Liver (tissue), 9 donors: ENCODE results near the gene GINS2. TPM values are rescaled to one million over a fixed set of nuclear protein-coding genes. Genes with fewer than 3 reads are reported as not detected.

ENCODE experiments used
- DNase-seq: peaks from one replicate; pipeline ENCODE4 v3.0.0-alpha.2; 2017; ENCODE audit warnings: low spot score
- H3K27ac ChIP-seq, 2 donors: one replicate each; pipeline ENCODE4 v1.7.0; 2013; ENCODE audit warnings: inconsistent platforms in 2 of 2, low read length in 2 of 2, control low read depth in 1 of 2, low read depth in 1 of 2, mild to moderate bottlenecking in 1 of 2
- H3K27me3 ChIP-seq, 4 donors: one replicate each; pipeline versions ENCODE4 v1.6.1 to v1.7.0; 2013; ENCODE audit warnings: low read length in 3 of 4, inconsistent platforms in 1 of 4, mild to moderate bottlenecking in 1 of 4, moderate library complexity in 1 of 4; ENCODE audit not compliant: control insufficient read depth in 4 of 4, insufficient read depth in 4 of 4
- H3K36me3 ChIP-seq, 4 donors: one replicate each; pipeline versions ENCODE4 v1.6.1 to v1.7.0; 2013; ENCODE audit warnings: low read length in 3 of 4, mild to moderate bottlenecking in 3 of 4, low read depth in 1 of 4, moderate library complexity in 1 of 4; ENCODE audit not compliant: control insufficient read depth in 4 of 4, insufficient read depth in 3 of 4
- H3K4me1 ChIP-seq, 4 donors: one replicate each; pipeline versions ENCODE4 v1.6.1 to v1.7.0; 2013; ENCODE audit warnings: low read length in 3 of 4, mild to moderate bottlenecking in 3 of 4, moderate library complexity in 1 of 4; ENCODE audit not compliant: control insufficient read depth in 4 of 4, insufficient read depth in 4 of 4
- H3K4me3 ChIP-seq, 3 donors: one replicate each; pipeline versions ENCODE4 v1.6.1 to v1.7.0; 2013; ENCODE audit warnings: low read length in 3 of 3, control low read depth in 1 of 3, low read depth in 1 of 3, mild to moderate bottlenecking in 1 of 3
- H3K9ac ChIP-seq, 2 donors: one replicate each; pipeline ENCODE4 v1.7.0; 2013; ENCODE audit warnings: low read length in 2 of 2, mild to moderate bottlenecking in 2 of 2, moderate library complexity in 2 of 2, control low read depth in 1 of 2, low read depth in 1 of 2
- H3K9me3 ChIP-seq, 4 donors: one replicate each; pipeline versions ENCODE4 v1.6.1 to v1.7.0; 2013; ENCODE audit warnings: low read length in 3 of 4; ENCODE audit not compliant: control insufficient read depth in 4 of 4
- CTCF ChIP-seq: fragments of 150-350 bp; IDR thresholded peaks from 2 replicates; pipeline ENCODE4 v1.5.1; 2017; ENCODE audit warnings: improper control_type of control experiment, low read depth, low read length; ENCODE audit not compliant: missing input control
- EGR1 ChIP-seq, 2 donors: IDR thresholded peaks; 2 replicates each; pipeline ENCODE4 v1.6.1; 2016 to 2018; ENCODE audit warnings: antibody characterized with exemption in 2 of 2, low read depth in 2 of 2
- FOXA1 ChIP-seq: IDR thresholded peaks from 2 replicates; pipeline ENCODE4 v1.6.1; 2016; ENCODE audit warnings: antibody characterized with exemption
- FOXA2 ChIP-seq: IDR thresholded peaks from 2 replicates; pipeline ENCODE4 v1.6.1; 2016; ENCODE audit warnings: antibody characterized with exemption
- GABPA ChIP-seq, 2 donors: IDR thresholded peaks in 1 of 2; conservative IDR thresholded peaks in 1 of 2; 2 replicates each; pipeline ENCODE4 v1.6.1; 2016; ENCODE audit warnings: antibody characterized with exemption in 2 of 2, mild to moderate bottlenecking in 1 of 2, moderate library complexity in 1 of 2
- HNF4A ChIP-seq, 2 donors: conservative IDR thresholded peaks; 2 replicates each; pipeline ENCODE4 v1.6.1; 2016; ENCODE audit warnings: antibody characterized with exemption in 2 of 2, mild to moderate bottlenecking in 2 of 2
- HNF4G ChIP-seq: IDR thresholded peaks from 2 replicates; pipeline ENCODE4 v1.6.1; 2016; ENCODE audit warnings: antibody characterized with exemption
- JUND ChIP-seq, 2 donors: IDR thresholded peaks; 2 replicates each; pipeline ENCODE4 v1.6.1; 2016; ENCODE audit warnings: antibody characterized with exemption in 2 of 2
- MAX ChIP-seq: IDR thresholded peaks from 2 replicates; pipeline ENCODE4 v1.6.1; 2016; ENCODE audit warnings: antibody characterized with exemption
- NR2F2 ChIP-seq: IDR thresholded peaks from 2 replicates; pipeline ENCODE4 v1.6.1; 2016; ENCODE audit warnings: antibody characterized with exemption
- RAD21 ChIP-seq, 2 donors: IDR thresholded peaks; 2 replicates each; pipeline ENCODE4 v1.6.1; 2016; ENCODE audit warnings: antibody characterized with exemption in 2 of 2, mild to moderate bottlenecking in 2 of 2
- REST ChIP-seq: IDR thresholded peaks from 2 replicates; pipeline ENCODE4 v1.6.1; 2016; ENCODE audit warnings: antibody characterized with exemption, mild to moderate bottlenecking
- RXRA ChIP-seq, 2 donors: IDR thresholded peaks; 2 replicates each; pipeline ENCODE4 v1.6.1; 2017 to 2018; ENCODE audit warnings: antibody characterized with exemption in 2 of 2, mild to moderate bottlenecking in 1 of 2
- SP1 ChIP-seq: IDR thresholded peaks from 2 replicates; pipeline ENCODE4 v1.6.1; 2018; ENCODE audit warnings: antibody characterized with exemption, mild to moderate bottlenecking
- TAF1 ChIP-seq: conservative IDR thresholded peaks from 2 replicates; pipeline ENCODE4 v1.6.1; 2016; ENCODE audit warnings: antibody characterized with exemption, mild to moderate bottlenecking
- YY1 ChIP-seq: IDR thresholded peaks from 2 replicates; pipeline ENCODE4 v1.6.1; 2016; ENCODE audit warnings: antibody characterized with exemption, mild to moderate bottlenecking
- ZBTB33 ChIP-seq: IDR thresholded peaks from 2 replicates; pipeline ENCODE4 v1.6.1; 2016; ENCODE audit warnings: antibody characterized with exemption
- WGBS: extraction: QIAGEN DNeasy Blood & Tissue Kit; methylation state at CpG from one replicate; pipeline ENCODE4 v1.1.7; 2013; 5-methylcytosine and 5-hydroxymethylcytosine counted together
- polyA plus RNA-seq, 2 donors: library from polyadenylated mRNA; stranded (reverse) in 1 of 2; unstranded in 1 of 2; fragments of 200-250 nt in 1 of 2; fragments of >200 nt in 1 of 2; fragmentation: Nextera tagmentation in 1 of 2; extraction: Ambion mirVana in 1 of 2; gene quantifications; one replicate each; pipeline versions ENCODE4 v1.2.1 to v1.2.3, GENCODE V29; 2013 to 2015
- total RNA-seq, 2 donors: library from RNA; depleted of rRNA; stranded (reverse); fragments of >200 nt; gene quantifications; one replicate each; pipeline ENCODE4 v1.2.3, GENCODE V29; 2014
- TF ChIP-seq, protein P1 (sequence below): IDR thresholded peaks from 2 replicates; pipeline ENCODE4 v1.6.1; 2016; ENCODE audit warnings: antibody characterized with exemption
- donor health status: healthy.
- donor health status: healthy.
- donor health status: healthy.
- donor health status: healthy.
- donor health status: healthy.

The GINS2 gene
- total and polyA plus RNA-seq, 4 donors = 0.17 to 9.3 (median 0.86) TPM

DNA sequence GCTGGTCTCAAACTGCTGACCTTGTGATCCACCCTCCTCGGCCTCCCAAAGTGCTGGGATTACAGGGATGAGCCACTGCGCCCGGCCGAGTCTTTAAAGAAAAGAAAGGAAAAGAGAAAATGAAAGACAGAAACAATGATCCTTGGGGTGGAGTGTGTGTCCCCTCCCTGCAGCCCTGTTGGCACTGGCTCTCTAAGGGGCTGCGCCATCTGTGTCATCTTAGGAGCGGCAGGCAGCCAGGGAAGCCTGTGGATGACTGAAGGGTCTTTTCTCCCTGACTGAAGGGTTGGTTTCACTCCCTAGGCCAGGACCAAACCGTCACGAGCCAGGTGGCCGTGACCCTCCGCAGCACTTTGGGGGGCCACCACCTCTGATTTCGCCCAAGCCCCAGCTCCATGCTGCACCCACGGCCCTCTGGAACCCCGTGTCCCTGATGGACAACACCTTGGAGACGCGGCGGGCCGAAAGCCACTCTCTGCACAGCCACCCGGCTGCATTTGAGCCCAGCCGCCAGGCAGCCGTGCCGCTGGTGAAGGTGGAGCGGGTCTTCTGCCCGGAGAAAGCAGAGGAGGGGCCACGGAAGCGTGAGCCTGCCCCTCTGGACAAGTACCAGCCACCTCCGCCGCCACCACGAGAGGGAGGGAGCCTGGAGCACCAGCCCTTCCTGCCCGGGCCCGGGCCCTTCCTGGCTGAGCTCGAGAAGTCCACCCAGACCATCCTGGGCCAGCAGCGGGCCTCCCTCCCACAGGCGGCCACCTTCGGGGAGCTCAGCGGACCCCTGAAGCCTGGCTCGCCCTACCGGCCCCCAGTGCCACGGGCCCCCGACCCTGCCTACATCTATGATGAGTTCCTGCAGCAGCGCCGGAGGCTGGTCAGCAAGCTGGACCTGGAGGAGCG lies 27.7 kb downstream of the GINS2 start (continued):
- no peak for TF ChIP-seq ZBTB33
- no peak for TF ChIP-seq RXRA (IDR thresholded peaks at IDR 0.05)
- no peak for TF ChIP-seq RAD21 (IDR thresholded peaks at IDR 0.05)

- Histone ChIP-seq H3K27ac (no peak overlapping the region), H3K4me3 (no peak overlapping the region), H3K4me1 (no peaks in the 10 kb centered on the region), H3K9me3 (no peaks in the 10 kb centered on the region), H3K9ac (no peak overlapping the region), H3K27me3 (no peaks in the 10 kb centered on the region), H3K36me3 (peaks cover 30 to 89% (median 61%) of the 10 kb centered on the region in 4 donors)
- WGBS = 76% methylated on average over 12 of the region's 12 CpGs
- TF ChIP-seq CTCF (peak; percentile 73), SP1 (no peak), RAD21 (IDR thresholded peaks at IDR 0.05) (peak; percentile 79 to 88)
- peak; percentile 83 for DNase-seq
These were observed 28.8 kb downstream of the GINS2 start for GRCh38 chr16:85659805-85660511.

- DNase-seq = no peak
- H3K9ac ChIP-seq = no peak overlapping the region
- H3K27me3 ChIP-seq = no peaks in the 10 kb centered on the region
- WGBS = 94% methylated on average over 8 of the region's 8 CpGs
- no peak overlapping the region for H3K27ac ChIP-seq
- H3K4me3 ChIP-seq = no peak overlapping the region
- H3K4me1 ChIP-seq = no peaks in the 10 kb centered on the region
- TF ChIP-seq GABPA (IDR thresholded peaks at IDR 0.05 in 1 of 2, conservative IDR thresholded peaks at IDR 0.05 in 1 of 2) (no peak), REST (no peak), RXRA (IDR thresholded peaks at IDR 0.05) (no peak), MAX (no peak), YY1 (no peak), CTCF (no peak), HNF4G (no peak), RAD21 (IDR thresholded peaks at IDR 0.05) (no peak), JUND (IDR thresholded peaks at IDR 0.05) (no peak), NR2F2 (no peak), FOXA1 (no peak), SP1 (no peak), EGR1 (IDR thresholded peaks at IDR 0.05; ENCODE audit: low read depth in 2 of 2) (no peak), TAF1 (no peak), FOXA2 (no peak), HNF4A (conservative IDR thresholded peaks at IDR 0.05) (no peak)
- TF ChIP-seq, protein P1, sequence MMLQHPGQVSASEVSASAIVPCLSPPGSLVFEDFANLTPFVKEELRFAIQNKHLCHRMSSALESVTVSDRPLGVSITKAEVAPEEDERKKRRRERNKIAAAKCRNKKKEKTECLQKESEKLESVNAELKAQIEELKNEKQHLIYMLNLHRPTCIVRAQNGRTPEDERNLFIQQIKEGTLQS = no peak
- peaks cover 34 to 87% (median 55%) of the 10 kb centered on the region in 4 donors for H3K36me3 ChIP-seq
- no peaks in the 10 kb centered on the region for H3K9me3 ChIP-seq
These were observed 29.4 kb downstream of the GINS2 start for GRCh38 chr16:85659336-85659735.
